IPS DF 4.7 (cell line): ENCODE results near the gene PCNX4.
"Not testable (repeated sequence)": the region's sequence is repeated elsewhere in the genome, so short reads cannot be mapped to it uniquely, and the experiment has no call there.

Experiments
- DNase-seq: peaks from one replicate; pipeline ENCODE4 v3.0.0-alpha.2; 2013; ENCODE audit warnings: low spot score; ENCODE audit errors: extremely low read depth

Gene PCNX4

DNA sequence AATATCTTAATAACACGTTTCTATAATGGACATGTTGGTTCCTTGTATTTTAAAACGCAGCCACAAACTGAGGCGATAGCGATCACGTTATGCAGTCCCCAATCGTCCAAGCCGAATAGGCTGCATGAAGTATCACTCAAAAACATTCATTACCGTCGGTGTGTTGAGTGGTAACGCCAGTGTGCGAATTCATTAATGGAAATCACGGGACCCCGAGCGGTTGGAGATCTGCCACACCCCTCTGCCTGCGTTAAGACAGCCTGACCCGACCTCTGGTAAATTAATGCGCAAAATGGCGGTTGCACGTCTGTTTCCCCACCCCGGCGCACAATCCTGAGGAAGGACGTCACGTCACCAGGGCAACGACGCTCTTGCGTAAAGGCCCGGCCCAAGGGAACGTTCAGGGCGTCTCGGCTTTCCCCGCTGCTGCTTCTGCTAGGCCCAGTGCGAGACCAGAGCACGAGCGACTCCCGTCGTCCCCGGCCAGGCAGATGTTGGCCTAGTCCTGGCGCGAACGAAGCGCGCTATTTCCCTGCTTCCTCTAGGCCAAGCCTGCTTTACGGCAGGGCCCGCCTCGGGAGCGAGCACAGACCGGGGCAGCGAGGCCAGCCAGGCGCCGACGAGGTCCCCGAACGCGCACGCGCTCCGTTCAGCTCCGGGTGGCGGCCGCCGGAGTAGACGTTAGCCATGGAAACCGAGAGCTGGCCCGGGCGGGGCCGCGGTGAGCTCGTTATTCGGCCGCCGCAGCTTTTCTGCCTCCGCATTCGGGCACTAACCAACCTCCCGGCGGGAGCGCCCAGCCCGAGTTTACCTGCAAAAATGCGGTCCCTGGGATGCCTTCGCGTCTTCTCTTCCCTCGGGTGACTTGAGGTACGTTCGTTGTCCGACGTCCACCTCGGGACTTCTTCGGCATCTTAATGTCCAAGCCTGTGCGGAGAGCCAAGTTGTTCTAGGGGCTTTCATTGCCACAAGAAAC is at the start of gene PCNX4:
Gene PCNX4 (plus strand): TSS at position 374 of the 976 bp plus-strand sequence. CDS start 15,716 bp downstream, outside the sequence.
- peak; percentile 93 for DNase-seq

DNA sequence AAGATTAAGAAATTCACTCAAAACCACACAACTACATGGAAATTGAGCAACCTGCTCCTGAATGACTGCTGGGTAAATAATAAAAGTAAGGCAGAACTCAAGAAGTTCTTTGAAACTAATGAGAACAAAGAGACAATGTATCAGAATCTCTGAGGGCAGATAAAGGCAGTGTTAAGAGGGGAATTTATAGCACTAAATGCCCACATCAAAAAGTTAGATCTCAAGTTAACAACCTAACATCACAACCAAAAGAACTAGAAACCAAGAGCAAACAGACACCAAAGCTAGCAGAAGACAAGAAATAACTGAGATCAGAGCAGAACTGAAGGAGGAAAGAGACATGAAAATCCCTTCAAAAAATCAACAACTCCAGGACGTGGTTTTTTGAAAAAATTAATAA is 43.7 kb upstream of the PCNX4 start:
- DNase-seq: not testable (repeated sequence)

DNA sequence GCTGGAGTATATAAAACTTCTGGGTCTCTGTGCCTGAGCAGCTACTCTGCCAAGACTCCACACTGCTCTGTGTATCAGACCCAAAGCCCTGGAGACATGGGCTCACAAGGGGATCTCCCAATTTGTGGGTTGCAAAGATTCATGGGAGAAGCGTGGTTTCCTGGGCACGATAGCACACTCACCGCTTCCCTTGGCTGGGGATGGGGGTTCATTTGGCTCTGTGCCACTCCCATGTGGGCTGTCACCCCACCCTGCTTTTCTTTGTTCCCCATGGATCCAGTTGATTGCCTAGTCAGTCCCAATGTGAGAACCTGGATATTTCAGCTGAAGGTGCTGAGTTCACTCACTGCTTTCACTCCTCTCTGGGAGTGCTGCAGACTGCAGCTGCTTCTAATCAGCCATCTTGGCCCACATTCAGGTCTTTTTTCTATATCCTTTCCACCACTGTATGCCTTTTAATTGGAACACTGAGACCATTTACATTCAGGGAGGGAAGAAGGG is 40.0 kb upstream of the PCNX4 start:
- DNase-seq: no peak

DNA sequence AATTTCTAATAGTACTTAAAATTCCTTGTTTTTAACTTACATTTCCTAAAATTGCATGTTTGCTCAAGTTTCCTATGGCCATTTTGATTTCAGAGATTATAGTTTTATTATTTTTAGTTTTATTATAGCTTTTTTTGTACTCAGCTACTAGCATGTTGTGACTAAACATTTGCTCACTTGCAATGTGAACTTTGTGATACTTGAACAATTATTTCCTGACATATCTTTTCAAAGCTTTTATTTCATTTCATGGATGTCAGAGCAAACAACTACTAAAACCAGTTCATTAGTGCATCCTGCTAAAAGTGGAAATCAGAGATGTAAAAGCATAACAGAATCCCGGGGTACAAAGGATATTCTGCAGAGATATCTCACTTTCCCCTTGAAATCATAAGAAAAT is 33.6 kb upstream of the PCNX4 start:
- no peak for DNase-seq

DNA sequence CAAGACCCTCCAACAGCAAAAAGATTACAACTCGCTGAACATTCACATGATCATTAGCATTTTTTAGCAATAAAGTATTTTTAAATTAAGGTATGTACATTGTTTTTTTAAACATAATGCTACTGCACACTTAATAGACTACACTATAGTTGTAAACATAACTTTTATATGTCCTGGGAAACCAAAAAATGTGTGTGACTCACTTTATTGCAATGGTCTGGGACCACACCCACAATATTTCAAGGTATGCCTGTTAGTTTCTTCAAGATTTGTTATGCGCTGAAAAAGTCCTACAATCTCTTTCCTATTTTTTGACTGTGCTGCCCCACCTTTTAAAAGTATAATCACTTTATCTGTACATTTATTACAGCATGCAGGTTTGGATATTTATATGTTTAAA is 30.4 kb upstream of the PCNX4 start:
- DNase-seq: no peak

DNA sequence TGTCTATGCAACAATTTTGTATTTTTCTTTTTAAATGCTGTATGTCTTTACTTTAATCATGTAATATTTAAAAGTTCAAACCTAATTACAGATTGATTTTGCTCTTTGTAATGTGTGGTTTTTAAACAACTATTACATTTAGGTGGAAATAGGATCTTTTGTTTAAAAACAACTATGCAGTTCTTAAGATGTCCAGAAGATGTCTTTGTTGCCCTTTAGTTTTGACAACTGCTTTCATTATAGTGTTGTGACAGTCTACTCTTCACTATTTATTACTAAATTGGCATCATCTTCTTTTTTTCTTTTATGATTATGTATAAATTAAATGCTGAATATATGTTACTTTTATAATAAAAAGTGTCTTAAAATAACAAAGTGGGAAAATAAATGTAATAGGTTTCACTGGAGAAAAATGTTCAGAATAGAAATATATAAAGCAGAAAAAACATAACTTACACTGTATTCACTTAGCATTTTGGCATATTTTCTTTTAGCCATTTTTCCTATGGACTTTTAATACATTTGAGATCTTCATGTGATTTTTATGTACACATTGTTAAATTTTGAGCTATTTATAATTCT is 27.1 kb upstream of the PCNX4 start:
- DNase-seq: no peak

DNA sequence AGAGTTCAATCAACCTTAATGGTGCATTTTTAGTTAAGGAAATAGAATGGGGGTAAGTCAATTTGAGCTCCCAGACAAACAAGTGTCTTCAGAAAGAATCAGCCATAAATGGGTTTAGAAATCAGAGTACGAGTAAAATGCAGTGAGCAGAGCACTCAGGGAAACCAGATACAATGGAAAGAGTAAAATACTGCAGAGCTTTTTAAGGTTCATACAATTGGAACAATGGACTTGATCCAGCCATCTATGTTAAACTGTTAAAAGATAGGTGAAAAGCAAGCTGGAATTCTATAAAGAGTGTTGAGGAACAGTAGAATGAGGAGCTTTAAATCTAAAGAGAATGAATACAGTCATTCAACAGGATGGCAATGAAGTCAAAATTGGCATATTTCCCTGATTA is 23.8 kb upstream of the PCNX4 start:
- no peak for DNase-seq

DNA sequence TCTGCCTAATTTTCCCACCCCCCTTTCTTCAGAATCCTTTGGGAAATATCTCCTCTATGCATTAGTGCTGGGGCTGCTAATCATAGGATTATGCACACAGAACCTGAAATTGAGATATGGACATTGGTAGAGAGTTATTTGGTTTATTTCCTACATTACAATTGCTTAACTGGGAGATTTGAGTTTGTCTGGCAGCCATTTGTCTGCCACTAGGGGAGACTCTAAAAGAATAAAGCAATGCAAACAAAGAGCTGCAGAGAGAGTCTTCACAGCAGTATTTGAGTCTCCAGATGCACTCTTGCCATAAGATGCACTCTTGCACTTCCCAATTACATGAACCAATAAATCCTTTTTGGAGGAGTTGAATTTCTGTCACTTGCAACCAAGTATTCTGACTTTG is 12.0 kb upstream of the PCNX4 start:
- DNase-seq: no peak

DNA sequence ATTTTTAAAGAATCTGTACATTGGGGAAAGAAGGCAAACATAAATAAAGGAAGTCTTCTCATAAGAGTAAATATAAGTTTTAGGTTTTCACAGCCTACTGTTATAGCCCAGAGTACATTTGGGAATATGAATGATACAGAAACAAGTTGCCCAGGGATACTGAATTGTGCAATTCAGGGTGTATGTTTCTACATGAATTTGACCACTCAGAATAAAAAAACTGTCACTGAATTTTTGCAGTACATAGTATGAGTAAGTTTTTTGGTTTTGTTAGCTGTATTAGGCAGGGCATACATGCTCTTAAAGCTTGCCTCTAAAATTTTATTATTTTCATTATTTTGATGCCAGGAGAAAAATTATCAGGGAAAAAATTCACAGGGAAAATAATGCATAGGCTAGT is 6.6 kb upstream of the PCNX4 start:
- no peak for DNase-seq

DNA sequence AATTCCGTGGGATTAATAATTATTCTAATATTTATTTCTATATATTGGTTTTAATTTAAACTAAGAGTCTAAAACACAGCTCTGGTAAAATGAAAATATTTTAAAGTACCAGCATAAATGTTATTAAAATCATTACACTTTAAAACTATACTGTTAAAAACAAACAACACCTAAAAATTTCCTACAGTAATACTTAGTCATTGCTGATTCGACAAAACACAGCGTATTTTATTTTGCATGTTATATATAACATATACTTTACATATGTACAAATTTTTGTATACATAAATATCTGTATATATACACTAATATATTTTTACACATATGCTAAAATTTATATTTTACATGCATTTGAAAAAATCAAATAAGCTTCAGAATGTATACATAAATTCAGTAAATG is 6.0 kb upstream of the PCNX4 start:
- DNase-seq: no peak

DNA sequence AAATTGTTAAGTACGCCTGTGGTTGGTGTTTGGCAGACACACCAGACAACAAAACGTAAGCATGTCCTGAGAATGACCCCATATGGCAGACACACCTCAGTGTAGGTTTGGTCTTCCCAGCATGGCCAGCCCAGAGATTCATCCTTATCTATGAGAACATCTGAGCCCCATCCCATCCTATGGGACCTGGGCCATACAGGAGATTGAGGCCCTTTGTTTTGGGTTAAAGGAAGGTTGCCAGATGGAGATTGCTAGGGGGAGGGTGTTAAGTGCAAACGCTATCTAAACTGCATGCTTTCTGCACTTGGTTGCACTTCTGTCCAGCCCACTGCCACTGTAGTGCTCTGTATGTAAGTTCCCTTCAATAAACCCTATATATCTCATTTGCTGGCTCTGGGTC is 4.1 kb upstream of the PCNX4 start:
- no peak for DNase-seq

DNA sequence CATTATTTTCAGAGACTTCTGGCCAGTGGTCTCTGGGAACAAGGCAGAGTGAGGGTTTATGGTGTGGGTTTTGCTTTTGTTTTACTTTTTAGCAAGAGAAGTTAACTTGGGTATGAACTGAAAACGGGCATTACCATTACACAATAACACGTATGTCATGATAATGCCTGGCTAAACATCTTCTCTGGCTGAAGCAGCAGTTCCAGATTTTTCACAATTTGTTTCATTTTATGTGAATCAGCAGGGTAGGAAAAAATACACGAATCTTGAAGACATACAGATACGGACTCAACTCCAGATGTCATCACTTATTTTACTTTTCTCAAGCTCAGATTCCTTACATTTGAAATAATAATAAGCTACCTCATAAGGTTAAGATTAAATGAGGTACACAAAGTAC is 2.5 kb upstream of the PCNX4 start:
- DNase-seq: no peak

DNA sequence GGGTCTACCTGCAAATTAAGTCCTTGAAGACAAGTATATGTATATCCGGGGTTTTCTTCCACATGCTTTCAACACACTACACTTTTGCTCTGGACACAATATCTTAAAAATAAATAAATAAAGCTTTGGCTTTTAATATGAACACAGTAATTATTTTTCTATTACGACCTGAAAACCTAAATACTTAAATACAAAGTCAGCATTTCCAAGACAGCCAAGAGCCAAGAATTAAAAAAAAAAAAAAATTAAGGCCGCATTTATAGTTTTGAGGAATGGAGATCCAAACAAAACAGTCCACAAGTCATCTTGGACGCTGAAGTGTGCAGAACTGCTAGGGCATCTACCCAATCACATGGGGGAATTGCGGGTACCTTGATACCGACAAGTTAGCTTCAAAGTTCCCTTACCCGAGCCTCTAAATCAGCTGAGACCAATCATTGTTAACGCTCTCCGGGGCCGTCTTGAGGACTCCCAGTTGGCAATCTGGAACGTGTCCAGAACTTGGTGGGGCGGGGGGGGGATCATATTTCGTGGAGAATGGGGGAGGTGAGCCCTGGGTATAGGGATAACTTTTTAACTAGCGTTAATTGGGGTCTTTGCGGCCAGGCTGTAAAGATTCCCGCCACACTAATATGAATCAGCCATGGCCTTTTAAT is 731 bp upstream of the PCNX4 start:
- no peak for DNase-seq

DNA sequence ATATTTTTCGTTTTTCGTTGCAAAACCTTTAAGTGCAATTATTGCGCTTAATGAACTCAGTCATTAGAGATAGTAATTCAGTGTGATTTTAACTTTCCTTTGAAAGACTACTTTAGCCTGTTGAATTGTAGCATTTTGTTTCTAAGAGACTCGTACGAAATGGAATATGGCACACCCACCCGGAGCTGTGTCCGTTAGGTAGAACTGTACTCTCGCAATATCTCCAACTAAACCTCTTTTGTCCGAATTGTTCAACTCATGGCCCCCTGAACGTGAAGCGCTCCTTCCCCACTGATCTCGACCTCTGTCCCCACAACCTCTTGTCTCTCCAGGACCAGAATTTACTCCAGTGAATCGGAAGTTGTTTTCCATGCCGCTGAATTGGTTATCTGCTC is 800 bp downstream of the PCNX4 start:
- no peak for DNase-seq

DNA sequence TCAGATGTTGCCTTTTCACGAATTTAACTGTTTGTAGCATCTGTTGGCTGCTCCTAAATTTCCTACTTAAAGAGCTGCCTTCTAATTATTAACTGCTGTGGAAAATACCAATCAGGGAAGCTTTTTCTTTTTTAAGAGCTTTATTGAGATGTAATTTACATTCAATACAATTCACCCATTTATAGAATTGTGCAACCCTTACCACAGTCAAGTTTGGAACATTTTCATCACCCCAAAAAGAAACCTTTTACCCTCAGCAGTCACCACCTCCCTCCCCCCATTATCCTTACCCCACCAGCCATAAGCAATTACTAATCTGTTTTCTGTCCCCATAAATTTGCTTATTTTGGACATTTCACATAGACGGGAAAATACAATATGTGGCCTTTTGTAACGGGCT is 1.4 kb downstream of the PCNX4 start:
- no peak for DNase-seq

DNA sequence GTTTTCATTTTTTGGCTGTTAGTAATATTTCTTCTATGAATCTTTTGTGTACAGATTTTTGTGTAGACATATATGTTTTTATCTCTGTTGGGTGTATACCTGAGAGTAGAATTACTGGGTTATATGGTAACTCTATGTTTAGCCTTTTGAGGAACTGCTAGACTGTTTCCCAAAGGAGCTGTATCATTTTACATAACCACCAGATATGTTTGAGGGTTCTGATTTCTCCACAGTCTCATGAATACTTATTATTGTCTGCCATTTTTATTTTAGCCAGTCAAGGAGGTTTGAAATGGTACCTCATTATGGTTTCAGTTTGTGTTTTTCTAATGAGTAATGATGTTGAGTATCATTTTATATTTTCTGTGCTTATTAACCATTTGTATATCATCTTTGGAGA is 1.9 kb downstream of the PCNX4 start:
- no peak for DNase-seq

DNA sequence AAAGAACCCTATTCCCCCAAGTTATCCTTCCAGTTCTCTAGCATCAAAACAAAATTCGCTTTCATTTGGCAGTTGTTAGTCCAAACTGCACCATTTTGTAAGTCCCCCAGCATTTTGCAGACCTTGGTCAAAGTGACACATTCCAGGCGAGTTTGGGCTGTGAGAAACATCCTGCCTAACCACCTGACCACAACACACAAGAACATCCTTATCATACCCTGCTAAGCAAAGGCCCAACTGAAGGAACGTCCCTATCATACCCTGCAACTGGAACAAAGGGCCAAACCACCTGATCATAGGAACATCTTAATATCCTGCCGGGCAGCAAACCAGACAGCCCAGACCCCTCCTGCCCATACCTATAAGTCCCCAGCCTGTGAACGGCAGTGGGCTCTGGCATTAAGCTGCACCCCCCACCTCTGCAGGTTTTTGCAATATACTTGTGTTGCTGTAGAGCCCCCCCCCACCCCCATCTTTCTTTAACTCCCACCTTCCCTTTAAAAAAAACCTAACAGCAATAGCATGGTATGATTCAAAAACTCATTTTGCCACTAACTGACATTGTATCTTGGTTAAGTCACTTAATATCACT is 2.7 kb downstream of the PCNX4 start:
- no peak for DNase-seq

DNA sequence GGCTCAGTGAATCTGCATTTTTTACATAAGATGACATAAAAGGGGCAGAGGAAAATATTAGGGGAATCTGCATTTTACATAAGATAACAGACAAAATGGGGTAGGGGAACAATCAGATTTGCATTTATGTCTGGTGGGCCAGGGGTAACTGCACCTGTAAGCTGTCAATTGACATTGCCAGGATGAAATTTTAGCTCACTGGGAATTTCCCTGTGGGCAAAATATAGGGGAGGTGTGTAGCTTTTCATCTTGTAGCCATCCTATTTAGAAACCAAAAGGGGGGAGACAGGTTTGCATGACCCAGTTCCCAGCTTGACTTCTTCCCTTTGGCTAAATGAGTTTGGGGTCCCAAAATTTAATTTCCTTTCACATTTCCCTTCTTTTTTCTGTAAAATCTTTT is 3.5 kb downstream of the PCNX4 start:
- DNase-seq: no peak

DNA sequence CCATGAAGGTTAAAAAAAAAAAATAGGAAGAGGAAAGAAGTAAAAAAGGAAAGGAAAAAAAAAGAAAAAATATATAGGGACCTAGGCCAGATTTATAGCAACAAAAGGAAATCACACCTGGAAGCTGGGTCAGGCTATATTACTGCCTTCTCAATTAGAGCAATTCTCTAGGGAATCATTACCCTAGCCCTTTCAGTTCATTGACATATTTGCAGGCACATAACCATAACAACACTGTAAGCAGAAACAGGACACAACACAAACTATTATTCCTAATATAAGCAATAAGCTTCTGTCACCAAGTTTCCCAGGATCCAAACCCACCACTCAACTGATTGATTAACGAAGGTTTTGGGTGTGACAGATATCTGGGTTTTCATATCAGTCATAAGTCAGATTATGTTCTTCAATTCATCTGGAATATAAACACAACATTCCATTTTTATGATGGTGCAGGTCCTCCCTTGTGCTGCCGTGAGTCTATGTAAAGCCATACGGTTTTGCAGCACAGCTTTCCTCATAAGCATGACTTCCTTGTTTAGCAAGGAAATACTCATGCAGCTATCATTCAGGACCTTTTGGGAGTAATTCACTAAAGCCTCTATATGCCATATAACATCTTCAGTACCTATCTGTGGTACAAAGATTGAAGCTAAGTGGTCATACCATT is 4.2 kb downstream of the PCNX4 start:
- DNase-seq: no peak

DNA sequence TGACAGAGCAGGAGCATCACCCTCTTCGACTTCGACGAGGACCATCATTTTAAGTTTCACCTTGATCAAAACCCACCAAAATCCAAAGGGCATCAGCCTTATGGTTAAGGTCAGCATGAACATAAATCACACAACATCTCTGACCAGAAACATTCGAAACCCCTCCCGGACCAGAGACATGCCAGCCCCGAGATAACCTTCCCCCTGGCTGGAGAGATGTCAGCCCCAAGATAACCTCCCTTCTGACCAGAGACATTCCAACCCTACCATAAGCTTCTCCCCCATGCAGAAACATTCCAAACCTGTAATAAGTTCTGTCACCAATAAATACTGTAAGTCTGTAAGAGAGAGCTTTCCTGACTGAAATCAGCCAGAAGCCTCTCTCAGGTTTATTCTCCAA is 6.3 kb downstream of the PCNX4 start:
- DNase-seq: no peak

DNA sequence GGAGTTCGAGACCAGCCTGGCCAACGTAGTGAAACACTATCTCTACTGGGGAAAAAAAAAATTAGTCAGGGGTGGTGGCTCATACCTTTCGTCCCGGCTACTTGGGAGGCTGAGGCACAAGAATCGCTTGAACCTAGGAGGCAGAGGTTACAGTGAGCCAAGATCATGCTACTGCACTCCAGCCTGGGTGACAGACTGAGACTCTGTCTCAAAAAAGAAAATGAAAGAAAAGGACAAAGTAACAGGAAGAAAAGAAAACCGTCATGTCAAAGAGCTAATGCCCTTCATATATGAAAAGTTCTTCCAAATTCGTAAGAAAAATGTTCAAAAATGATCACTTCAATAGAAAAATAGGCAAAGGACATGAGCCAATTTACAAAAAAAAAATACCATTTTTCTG is 8.1 kb downstream of the PCNX4 start:
- DNase-seq: not testable (repeated sequence)
